HG03175 (cell line): ENCODE results near the gene KLHL29.

ENCODE experiments used
- ATAC-seq: cut with Tn5 transposase; IDR thresholded peaks from one replicate; pipeline ENCODE4 v1.9.1; 2021; ENCODE audit warnings: mild to moderate bottlenecking, moderate library complexity; ENCODE audit not compliant: unreplicated experiment

KLHL29 gene

GRCh38 chr2:23420091-23420839, 35.3 kb downstream of the KLHL29 start:
- ATAC-seq: no peak

DNA sequence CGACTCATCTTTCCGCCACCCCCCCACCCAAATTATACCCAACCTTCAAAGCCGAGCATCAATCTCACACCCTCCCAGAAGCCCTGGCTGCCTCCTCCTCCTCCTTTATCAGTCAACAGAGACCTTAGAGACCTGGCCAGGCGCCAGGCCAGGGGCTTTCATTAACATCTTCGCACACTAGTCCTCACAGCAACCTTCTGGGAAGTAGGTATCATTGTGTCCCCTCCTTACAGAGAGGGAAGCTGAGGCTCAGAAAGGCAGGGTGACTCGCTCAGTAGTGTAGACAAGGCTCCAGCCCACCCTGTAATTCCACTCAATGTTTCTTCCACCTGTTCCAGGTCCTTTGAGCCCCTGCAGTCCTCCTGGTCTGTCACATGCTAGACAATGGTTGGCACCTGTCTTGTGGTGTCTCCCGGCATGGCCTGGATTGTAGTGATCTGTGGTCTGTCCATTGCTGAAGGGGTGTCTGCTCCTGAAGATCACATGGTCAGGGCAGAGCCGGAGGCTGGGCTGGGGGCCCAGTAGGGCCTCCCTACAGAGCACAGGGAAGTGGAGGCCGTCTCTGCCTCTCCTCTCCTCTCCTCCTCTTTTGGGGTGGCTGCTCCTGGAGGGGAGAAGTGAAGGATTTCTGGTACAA, 36.0 kb downstream of the KLHL29 start:
- ATAC-seq: no peak

DNA sequence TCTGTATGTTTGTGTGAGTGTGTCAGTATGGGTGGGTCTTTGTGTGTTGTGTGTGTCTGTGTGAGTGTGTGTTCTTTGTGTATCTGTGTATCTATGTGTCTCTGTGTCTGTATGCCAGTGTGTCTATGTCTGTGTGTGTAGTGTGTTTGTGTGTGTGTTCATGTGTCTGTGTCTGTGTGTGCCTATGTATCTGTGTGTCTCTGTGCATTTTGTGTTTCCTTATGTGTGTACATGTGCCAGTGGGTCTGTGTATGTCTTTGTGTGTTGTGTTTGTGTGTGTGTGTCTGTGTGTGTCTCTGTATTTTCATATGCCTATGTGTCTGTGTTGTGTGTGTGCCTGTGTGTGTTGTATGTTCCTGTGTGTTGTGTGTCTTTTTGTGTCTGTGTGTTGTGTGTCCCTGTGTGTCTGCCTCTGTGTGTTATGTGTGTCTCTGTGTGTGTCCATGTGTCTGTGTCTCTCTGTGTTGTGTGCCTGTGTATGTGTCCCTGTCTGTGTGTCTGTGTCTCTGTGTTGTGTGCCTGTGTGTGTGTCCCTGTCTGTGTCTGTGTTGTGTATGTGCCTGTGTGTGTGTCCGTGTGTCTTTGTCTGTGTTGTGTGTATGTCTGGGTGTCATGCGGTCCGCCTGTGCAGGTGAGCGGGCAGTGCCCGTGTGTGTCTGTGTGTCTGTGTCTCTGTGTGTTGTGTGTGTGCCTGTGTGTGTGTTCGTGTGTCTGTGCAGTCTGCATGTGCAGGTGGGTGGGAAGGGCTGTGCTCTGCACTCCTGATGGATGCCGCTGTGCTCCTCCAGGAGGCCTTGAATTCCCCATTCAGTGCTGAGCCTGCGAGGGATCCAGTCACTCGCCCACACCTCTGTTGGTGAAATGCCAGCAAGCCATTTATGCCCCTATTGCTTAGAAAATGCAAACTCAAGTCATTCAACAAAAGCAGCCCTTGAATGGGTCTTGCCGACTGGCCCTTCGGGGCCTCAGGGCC, 37.4 kb downstream of the KLHL29 start:
- ATAC-seq: no peak

DNA sequence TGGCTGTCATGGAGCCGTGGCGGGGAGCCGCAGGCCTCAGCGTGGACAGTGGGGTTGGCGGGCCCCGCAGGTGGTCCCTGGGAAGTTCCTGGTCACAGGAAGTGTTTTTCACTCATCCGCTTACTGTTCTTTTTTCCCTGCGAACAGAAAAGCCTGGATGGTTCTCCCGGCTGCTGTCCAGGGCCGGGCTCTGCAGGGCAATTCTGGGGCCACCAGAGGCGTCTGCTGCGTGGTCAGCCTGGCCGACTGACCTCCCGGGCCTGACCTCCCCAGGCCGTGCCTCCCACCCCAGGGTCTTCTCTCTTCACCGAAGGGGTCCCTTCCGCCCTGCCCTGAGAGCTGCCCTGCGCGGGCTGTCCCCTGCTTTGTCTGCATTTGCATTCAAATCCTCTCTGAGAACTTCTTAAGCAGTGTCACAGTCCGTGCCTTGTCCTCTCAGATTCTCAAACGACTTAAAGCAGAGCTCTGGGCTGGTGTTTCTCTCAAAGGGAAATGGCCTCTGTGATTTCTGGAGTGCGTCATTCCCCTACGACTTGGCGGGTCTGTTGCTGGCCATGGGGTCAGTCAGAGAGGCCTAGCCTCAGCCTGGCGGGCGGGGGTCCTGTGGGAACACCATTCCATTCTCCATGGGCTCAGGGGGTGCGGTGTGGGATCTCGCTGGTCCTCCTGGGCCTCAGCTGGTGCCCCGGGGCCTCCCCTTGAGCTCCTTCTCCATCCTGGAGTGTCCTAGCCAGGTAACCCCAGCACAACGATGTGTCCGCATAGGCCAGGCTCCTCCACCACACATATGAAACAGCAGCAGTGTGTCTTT, 38.3 kb downstream of the KLHL29 start:
- no peak for ATAC-seq

GRCh38 chr2:23423873-23424680, 39.1 kb downstream of the KLHL29 start:
- no peak for ATAC-seq

GRCh38 chr2:23425338-23425871, 40.4 kb downstream of the KLHL29 start:
- ATAC-seq: no peak

DNA sequence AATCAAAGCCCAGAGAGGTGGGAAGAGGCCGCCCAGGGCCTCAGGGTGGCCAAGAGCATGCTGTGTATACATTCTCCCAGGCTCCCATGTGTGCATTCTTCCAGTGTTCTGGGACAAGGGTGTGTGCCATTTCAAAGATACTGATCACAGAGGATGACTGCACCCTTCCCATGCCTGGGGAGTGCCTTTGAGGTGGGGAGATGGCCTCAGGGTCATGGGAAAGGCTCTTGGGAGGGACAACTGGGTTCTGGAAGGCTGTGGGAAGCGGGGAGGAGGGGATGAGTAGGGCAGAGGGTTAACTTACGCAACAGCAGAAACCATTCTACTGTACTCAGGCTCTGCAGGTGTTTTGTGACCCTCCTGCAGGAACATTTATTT, 40.9 kb downstream of the KLHL29 start:
- ATAC-seq: no peak

GRCh38 chr2:23426263-23426905, 41.4 kb downstream of the KLHL29 start:
- no peak for ATAC-seq

DNA sequence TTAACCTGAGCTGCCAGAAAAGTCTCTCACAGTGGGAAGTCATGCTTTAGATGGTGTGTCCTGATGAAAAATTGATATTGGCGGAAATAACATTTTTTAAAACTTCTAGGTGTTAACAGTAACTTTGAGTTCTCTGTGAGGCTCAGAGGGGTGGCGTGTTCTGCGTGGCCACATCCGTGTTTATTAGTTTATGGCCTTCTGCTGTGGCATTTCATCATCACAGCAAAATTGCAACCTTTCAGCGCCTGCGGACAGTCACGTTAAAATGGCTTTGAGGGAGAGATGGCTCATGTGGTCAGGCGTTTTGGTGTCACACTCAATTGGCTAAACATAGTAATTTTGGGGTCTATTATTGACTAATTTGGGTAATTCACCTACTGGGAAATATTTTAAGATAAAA, 42.4 kb downstream of the KLHL29 start:
- no peak for ATAC-seq

- ATAC-seq: no peak
These were observed 43.0 kb downstream of the KLHL29 start for GRCh38 chr2:23427976-23428375.

- no peak for ATAC-seq
These were observed 44.1 kb downstream of the KLHL29 start for GRCh38 chr2:23429036-23429435.

DNA sequence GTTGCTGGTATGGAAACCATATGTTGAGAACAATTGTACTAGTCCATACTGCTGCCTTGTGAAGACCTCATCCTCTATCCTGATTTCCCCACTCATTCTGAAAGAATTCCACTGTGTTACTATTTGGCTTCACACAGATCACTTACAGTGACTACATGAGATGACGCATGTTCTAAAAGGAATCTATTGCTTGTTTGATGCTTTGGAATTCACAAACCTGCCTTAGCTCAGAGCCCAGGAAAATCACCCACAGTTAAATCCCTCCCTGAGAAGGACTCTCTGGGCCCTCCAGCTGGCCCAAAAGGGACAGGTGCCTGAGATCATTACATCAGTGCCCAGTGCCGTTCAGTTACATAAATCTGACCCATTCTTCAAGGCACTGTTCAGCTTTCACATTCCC, 45.3 kb downstream of the KLHL29 start:
- no peak for ATAC-seq

DNA sequence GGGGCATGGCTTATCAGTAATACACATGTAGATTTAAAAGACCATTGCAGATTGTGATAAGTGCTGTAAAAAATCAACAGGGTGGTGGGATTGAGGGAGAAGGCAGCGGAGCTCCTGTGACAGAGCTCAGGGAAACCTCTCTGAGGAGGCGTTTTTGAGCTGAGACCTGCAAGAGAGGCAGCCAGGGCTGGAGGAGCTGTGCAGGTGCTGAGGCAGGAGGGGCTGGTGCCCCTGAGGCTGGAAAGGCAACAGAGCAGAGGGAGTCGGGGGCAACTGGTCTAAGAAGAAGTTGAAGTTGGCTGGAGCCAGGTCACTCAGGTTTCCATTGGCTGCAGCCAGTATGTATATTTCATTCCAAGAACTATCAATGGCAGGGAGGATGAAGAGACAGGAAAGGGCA, 47.6 kb downstream of the KLHL29 start:
- no peak for ATAC-seq

DNA sequence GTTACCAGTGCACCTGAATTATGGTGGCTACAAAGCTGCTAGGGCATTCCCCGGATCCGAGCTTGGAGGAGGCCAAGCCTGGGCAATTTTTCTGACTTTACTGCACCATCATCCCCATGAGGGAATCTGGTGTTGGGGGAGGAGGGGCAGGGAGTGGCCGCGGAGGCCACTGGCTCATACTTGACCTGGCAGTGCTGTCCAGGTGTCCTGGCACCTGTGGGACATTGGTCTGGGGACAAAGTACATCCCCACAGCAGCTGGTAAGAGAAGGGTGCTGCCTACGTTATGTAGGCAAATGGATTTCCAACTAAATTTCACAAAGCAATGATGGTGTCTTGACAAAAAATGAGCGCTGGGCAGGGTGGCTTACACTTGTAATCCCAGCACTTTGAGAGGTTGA, 48.3 kb downstream of the KLHL29 start:
- no peak for ATAC-seq

GRCh38 chr2:23434721-23435121, 49.7 kb downstream of the KLHL29 start:
- no peak for ATAC-seq

GRCh38 chr2:23435250-23436035, 50.5 kb downstream of the KLHL29 start:
- no peak for ATAC-seq

- ATAC-seq: no peak
These were observed 51.5 kb downstream of the KLHL29 start for GRCh38 chr2:23436346-23437098.

DNA sequence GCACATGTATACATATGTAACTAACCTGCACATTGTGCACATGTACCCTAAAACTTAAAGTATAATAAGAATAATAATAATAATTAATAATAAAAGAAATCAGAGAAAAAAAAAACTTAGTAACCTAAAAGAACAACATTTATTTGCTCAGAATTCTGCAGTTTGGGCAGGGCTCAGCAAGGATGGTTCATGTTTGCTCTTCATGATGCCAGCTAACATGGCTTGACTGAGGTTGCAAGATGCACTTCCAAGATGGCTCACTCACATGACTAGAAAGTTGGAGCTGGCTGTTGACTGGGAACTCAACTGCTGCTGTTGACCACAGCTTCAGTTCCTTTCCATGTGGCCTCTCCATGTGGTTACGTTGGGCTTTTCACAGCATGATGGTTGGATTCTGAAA, 56.4 kb downstream of the KLHL29 start:
- no peak for ATAC-seq
